ENCODE measurements around the gene LRFN3.

GRCh38 chr19:35938282-35939224, 2.4 kb downstream of the LRFN3 start:
- no peak; the same call in 1 of the 2 replicates for TF ChIP-seq CTCF (conservative IDR thresholded peaks at IDR 0.05; ENCODE audit: low read length)
- no peak for TF ChIP-seq EZH2phosphoT487 (IDR thresholded peaks at IDR 0.05; ENCODE audit: borderline replicate concordance, low read depth, low read length)

All from OCI-LY7 (cell line).